ENCODE data around the gene PCMTD2.
"Not testable (repeated sequence)": the region's sequence is repeated elsewhere in the genome, so short reads cannot be mapped to it uniquely, and the experiment has no call there.

DNA sequence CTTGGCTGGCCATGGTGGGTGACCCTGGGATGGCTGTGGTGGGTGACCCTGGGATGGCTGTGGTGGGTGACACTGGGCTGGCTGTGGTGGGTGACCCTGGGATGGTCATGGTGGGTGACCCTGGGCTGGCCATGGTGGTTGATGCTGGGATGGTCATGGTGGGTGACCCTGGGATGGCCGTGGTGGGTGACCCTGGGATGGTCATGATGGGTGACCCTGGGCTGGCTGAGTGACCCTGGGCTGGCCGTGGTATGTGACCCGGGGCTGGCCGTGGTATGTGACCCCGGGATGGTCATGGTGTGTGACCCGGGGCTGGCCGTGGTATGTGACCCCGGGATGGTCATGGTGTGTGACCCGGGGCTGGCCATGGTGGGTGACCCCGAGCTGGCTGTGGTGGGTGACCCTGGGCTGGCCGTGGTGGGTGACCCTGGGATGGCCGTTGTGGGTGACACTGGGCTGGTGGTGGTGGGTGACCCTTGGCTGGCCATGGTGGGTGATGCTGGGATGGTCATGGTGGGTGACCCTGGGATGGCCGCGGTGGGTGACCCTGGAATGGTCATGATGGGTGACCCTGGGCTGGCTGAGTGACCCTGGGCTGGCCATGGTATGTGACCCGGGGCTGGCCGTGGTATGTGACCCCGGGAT, 20.5 kb upstream of the PCMTD2 start:
- not testable (repeated sequence) for TF ChIP-seq POLR2A (IDR thresholded peaks at IDR 0.05); CTCF (IDR thresholded peaks at IDR 0.05 in 4 of 5, conservative IDR thresholded peaks at IDR 0.05 in 1 of 5)
